Measurements from ENCODE around the gene NEIL1. TPM values are rescaled to one million over a fixed set of nuclear protein-coding genes. Genes with fewer than 3 reads are reported as not detected.
"Not testable (repeated sequence)": the region's sequence is repeated elsewhere in the genome, so short reads cannot be mapped to it uniquely, and the experiment has no call there.

Gene NEIL1
- total and polyA plus RNA-seq, 2 donors (not counting 1 experiment from before 2014, with no cell fraction given): 103 to 251 TPM

DNA sequence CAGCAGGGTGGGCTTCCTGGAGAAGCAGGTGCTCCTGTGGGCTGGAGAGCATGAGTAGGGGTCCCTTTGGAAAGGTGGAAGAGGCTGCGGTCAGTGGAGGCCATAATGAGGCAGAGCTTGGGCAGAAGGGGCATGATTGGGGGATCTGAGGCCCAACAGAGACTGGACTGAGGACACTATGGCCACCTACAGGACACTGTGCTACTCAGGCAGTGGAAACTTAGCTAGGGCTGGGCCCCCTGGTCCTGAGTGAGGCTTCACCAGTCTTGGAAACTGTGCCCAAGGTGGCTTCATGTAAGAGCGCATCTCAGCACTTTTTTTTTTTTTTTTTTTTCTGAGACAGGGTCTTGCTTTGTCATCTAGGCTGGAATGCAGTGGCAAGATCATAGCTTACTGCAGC is 17.3 kb upstream of the NEIL1 start:
- Mint-ChIP-seq H3K9me3 (ENCODE audit: insufficient read depth) (no peaks in the 10 kb centered on the region), H3K4me3 (no peak overlapping the region), H3K4me1 (peaks cover 2% of the 10 kb centered on the region), H3K27me3 (peaks cover 8% of the 10 kb centered on the region), H3K27ac (no peak overlapping the region)
- Histone ChIP-seq H3K4me1 (ENCODE audit: control insufficient read depth in 2 of 2, insufficient read depth in 2 of 2, low read length in 2 of 2) (no peaks in the 10 kb centered on the region), H3K27me3 (replicated peaks in 1 of 4; ENCODE audit: control extremely low read depth in 1 of 4, control insufficient read depth in 3 of 4, insufficient read depth in 4 of 4, low read length in 3 of 4) (peaks cover 0 to 2% (median 0%) of the 10 kb centered on the region in 4 experiments), H3K4me2 (replicated peaks; ENCODE audit: low read depth, low read length, poor library complexity, severe bottlenecking) (no peak overlapping the region), H3K9ac (ENCODE audit: low read length) (no peak overlapping the region), H2AFZ (ENCODE audit: insufficient read depth, low read depth, low read length, poor library complexity, severe bottlenecking) (no peak overlapping the region), H3K9me3 (ENCODE audit: control extremely low read depth in 1 of 3, control insufficient read depth in 2 of 3, insufficient read depth in 1 of 3, low read length in 2 of 3) (no peaks in the 10 kb centered on the region), H3K79me2 (ENCODE audit: control insufficient read depth, insufficient read depth, low read length) (no peaks in the 10 kb centered on the region), H3K27ac (ENCODE audit: low read length in 2 of 2) (no peak overlapping the region), H3K36me3 (replicated peaks in 1 of 2; ENCODE audit: control extremely low read depth in 1 of 2, control insufficient read depth in 1 of 2, extremely low read depth in 1 of 2, insufficient read depth in 2 of 2, low read length in 1 of 2) (no peaks in the 10 kb centered on the region), H4K20me1 (ENCODE audit: control insufficient read depth, insufficient read depth, low read length, poor library complexity, severe bottlenecking) (no peaks in the 10 kb centered on the region), H3K4me3 (ENCODE audit: control extremely low read depth in 1 of 5, extremely low read depth in 1 of 5, insufficient read depth in 1 of 5, low read depth in 2 of 5, low read length in 4 of 5) (no peak overlapping the region)
- intact Hi-C loops (cut with micrococcal nuclease): no loop called here
- DNase-seq (no peak), ATAC-seq (ENCODE audit: low read depth) (no peak)
- CTCF ChIA-PET: interaction anchor here (0.7 to 1.0 kb wide), 3 partner anchors 38 to 300 kb away, joined by 3 to 4 read pairs (median 3); no protein-coding TSS in a partner anchor
- POLR2A ChIA-PET: no interaction called here
- TF ChIP-seq, protein P1, sequence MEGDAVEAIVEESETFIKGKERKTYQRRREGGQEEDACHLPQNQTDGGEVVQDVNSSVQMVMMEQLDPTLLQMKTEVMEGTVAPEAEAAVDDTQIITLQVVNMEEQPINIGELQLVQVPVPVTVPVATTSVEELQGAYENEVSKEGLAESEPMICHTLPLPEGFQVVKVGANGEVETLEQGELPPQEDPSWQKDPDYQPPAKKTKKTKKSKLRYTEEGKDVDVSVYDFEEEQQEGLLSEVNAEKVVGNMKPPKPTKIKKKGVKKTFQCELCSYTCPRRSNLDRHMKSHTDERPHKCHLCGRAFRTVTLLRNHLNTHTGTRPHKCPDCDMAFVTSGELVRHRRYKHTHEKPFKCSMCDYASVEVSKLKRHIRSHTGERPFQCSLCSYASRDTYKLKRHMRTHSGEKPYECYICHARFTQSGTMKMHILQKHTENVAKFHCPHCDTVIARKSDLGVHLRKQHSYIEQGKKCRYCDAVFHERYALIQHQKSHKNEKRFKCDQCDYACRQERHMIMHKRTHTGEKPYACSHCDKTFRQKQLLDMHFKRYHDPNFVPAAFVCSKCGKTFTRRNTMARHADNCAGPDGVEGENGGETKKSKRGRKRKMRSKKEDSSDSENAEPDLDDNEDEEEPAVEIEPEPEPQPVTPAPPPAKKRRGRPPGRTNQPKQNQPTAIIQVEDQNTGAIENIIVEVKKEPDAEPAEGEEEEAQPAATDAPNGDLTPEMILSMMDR (IDR thresholded peaks at IDR 0.05): no peak
- no peak for TF ChIP-seq EZH2 (IDR thresholded peaks at IDR 0.05; ENCODE audit: borderline replicate concordance, insufficient read depth, low read depth, low read length, poor library complexity, severe bottlenecking)
- 100% methylated on average over 1 of the region's 2 CpGs for WGBS (ENCODE audit: insufficient coverage)

DNA sequence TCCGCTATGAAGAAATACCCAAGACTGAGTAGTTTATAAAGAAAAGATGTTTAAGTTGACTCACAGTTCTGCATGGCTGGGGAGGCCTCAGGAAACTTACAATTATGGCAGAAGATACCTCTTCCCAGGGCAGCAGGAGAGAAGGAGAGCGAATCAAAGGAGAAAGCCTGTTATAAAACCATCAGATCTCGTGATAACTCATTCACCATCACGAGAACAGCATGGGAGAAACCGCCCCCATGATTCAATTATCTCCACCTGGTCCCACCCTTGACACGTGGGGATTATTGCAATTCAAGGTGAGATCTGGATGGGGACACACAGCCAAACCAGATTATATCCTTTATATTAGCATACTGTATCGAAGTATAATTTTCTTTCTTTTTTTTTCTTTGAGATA is 14.7 kb upstream of the NEIL1 start:
- H3K36me3 ChIP-seq (replicated peaks in 1 of 2; ENCODE audit: control extremely low read depth in 1 of 2, control insufficient read depth in 1 of 2, extremely low read depth in 1 of 2, insufficient read depth in 2 of 2, low read length in 1 of 2); intact Hi-C loops (cut with micrococcal nuclease); H3K27ac Mint-ChIP-seq; H3K79me2 ChIP-seq (ENCODE audit: control insufficient read depth, insufficient read depth, low read length); H3K27ac ChIP-seq (ENCODE audit: low read length in 2 of 2); H2AFZ ChIP-seq (ENCODE audit: insufficient read depth, low read depth, low read length, poor library complexity, severe bottlenecking); H3K4me2 ChIP-seq (replicated peaks; ENCODE audit: low read depth, low read length, poor library complexity, severe bottlenecking); CTCF ChIA-PET; H3K9ac ChIP-seq (ENCODE audit: low read length); H3K4me3 ChIP-seq (ENCODE audit: control extremely low read depth in 1 of 5, extremely low read depth in 1 of 5, insufficient read depth in 1 of 5, low read depth in 2 of 5, low read length in 4 of 5); ATAC-seq (ENCODE audit: low read depth); H3K27me3 Mint-ChIP-seq; H3K27me3 ChIP-seq (replicated peaks in 1 of 4; ENCODE audit: control extremely low read depth in 1 of 4, control insufficient read depth in 3 of 4, insufficient read depth in 4 of 4, low read length in 3 of 4); DNase-seq; H3K9me3 ChIP-seq (ENCODE audit: control extremely low read depth in 1 of 3, control insufficient read depth in 2 of 3, insufficient read depth in 1 of 3, low read length in 2 of 3); POLR2A ChIA-PET; H3K9me3 Mint-ChIP-seq (ENCODE audit: insufficient read depth); H4K20me1 ChIP-seq (ENCODE audit: control insufficient read depth, insufficient read depth, low read length, poor library complexity, severe bottlenecking); H3K4me3 Mint-ChIP-seq: not testable (repeated sequence)
- H3K4me1 Mint-ChIP-seq: peaks cover 17% of the 10 kb centered on the region
- WGBS (ENCODE audit: insufficient coverage): 93% methylated on average over 2 of the region's 7 CpGs
- H3K4me1 ChIP-seq (ENCODE audit: control insufficient read depth in 2 of 2, insufficient read depth in 2 of 2, low read length in 2 of 2): peaks cover 9 to 16% of the 10 kb centered on the region in 2 donors

DNA sequence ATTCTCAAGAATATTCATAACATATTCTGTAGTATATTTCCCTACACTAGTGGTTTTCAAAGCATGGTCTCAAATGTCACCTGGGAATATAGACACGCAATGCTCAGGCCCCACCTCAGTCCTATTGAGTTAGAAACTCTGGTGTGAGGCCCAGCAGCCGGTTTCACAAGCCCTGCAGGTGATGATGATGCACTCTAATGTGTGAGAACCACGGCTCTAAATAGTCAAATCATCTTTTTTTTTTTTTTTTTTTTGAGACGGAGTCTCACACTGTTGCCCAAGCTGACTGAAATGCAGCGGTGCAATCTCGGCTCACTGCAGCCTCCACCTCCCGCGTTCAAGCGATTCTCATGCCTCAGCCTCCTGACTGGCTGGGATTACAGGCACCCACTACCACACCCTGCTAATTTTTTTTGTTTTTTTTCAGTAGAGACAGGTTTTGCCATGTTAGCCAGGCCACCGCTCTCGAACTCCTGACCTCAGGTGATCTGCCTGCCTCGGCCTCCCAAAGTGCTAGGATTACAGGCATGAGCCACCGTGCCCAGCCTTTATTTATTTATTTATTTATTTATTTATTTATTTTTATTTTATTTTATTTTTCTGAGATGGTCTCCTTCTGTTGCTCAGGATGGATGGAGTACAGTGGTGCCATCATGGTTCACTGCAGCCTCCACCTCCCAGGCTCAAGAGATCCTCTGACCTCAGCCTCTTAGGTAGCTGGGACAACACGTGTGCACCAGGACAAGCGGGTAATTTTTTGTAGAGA is 13.0 kb upstream of the NEIL1 start:
- H3K36me3 ChIP-seq (replicated peaks in 1 of 2; ENCODE audit: control extremely low read depth in 1 of 2, control insufficient read depth in 1 of 2, extremely low read depth in 1 of 2, insufficient read depth in 2 of 2, low read length in 1 of 2); H3K27ac Mint-ChIP-seq; H3K9ac ChIP-seq (ENCODE audit: low read length); ATAC-seq (ENCODE audit: low read depth); H3K4me3 Mint-ChIP-seq; DNase-seq; H3K79me2 ChIP-seq (ENCODE audit: control insufficient read depth, insufficient read depth, low read length); H3K27ac ChIP-seq (ENCODE audit: low read length in 2 of 2); H3K9me3 ChIP-seq (ENCODE audit: control extremely low read depth in 1 of 3, control insufficient read depth in 2 of 3, insufficient read depth in 1 of 3, low read length in 2 of 3); H3K4me2 ChIP-seq (replicated peaks; ENCODE audit: low read depth, low read length, poor library complexity, severe bottlenecking); H4K20me1 ChIP-seq (ENCODE audit: control insufficient read depth, insufficient read depth, low read length, poor library complexity, severe bottlenecking); H3K9me3 Mint-ChIP-seq (ENCODE audit: insufficient read depth); H3K27me3 ChIP-seq (replicated peaks in 1 of 4; ENCODE audit: control extremely low read depth in 1 of 4, control insufficient read depth in 3 of 4, insufficient read depth in 4 of 4, low read length in 3 of 4); H3K4me3 ChIP-seq (ENCODE audit: control extremely low read depth in 1 of 5, extremely low read depth in 1 of 5, insufficient read depth in 1 of 5, low read depth in 2 of 5, low read length in 4 of 5); H2AFZ ChIP-seq (ENCODE audit: insufficient read depth, low read depth, low read length, poor library complexity, severe bottlenecking); H3K27me3 Mint-ChIP-seq; intact Hi-C loops (cut with micrococcal nuclease): not testable (repeated sequence)
- H3K4me1 Mint-ChIP-seq: peaks cover 18% of the 10 kb centered on the region
- POLR2A ChIA-PET: interaction anchor here (0.6 kb wide), 1 partner anchor 118 kb away, joined by 8 read pairs; the partner anchor contains the start of gene SIN3A
- peaks cover 9 to 16% of the 10 kb centered on the region in 2 donors for H3K4me1 ChIP-seq (ENCODE audit: control insufficient read depth in 2 of 2, insufficient read depth in 2 of 2, low read length in 2 of 2)
- WGBS (ENCODE audit: insufficient coverage): 59% methylated on average over 10 of the region's 15 CpGs
- CTCF ChIA-PET: interaction anchor here (0.6 to 2.7 kb wide), 2 partner anchors 34 to 42 kb away, joined by 4 to 13 read pairs; partner anchors contain the start of gene MAN2C1
